Suprapubic skin (tissue), 4 donors: ENCODE measurements around the gene OSGEP.

Source experiments
- EP300 ChIP-seq: sonication (generic); formaldehyde crosslinking; IDR thresholded peaks from one replicate; pipeline ENCODE4 v1.6.1; 2017; ENCODE audit warnings: antibody characterized with exemption
- POLR2AphosphoS5 ChIP-seq, 3 donors: sonication (generic); formaldehyde crosslinking; IDR thresholded peaks; one replicate each; pipeline ENCODE4 v1.6.1; 2017; ENCODE audit warnings: antibody characterized with exemption in 3 of 3
- TF ChIP-seq, protein P1 (sequence below), 2 donors: fragments of 200-600 bp in 1 of 2; fragments of 450-650 bp in 1 of 2; sonication (generic) in 1 of 2; IDR thresholded peaks; one replicate each; pipeline ENCODE4 v1.5.1; 2016 to 2019; ENCODE audit warnings: antibody characterized with exemption in 2 of 2, mild to moderate bottlenecking in 1 of 2, moderate library complexity in 1 of 2

DNA sequence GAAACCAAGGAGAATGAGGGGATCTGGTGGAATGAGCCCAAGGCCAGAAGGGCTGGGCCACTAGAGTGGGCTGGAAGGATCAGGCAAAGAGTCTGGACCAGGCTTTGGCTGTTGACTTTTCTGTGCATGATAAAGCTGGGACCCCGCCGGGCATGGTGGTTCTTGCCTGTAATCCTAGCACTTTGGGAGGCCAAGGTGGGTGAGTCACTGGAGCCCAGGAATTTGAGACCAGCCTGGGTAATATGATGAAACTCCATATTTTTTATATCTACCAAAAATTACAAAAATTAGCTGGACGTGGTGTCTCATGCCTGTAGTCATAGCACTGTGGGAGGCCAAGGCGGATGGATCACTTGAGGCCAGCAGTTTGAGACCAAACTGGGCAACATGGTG is 18.3 kb downstream of the OSGEP start:
- TF ChIP-seq, protein P1, sequence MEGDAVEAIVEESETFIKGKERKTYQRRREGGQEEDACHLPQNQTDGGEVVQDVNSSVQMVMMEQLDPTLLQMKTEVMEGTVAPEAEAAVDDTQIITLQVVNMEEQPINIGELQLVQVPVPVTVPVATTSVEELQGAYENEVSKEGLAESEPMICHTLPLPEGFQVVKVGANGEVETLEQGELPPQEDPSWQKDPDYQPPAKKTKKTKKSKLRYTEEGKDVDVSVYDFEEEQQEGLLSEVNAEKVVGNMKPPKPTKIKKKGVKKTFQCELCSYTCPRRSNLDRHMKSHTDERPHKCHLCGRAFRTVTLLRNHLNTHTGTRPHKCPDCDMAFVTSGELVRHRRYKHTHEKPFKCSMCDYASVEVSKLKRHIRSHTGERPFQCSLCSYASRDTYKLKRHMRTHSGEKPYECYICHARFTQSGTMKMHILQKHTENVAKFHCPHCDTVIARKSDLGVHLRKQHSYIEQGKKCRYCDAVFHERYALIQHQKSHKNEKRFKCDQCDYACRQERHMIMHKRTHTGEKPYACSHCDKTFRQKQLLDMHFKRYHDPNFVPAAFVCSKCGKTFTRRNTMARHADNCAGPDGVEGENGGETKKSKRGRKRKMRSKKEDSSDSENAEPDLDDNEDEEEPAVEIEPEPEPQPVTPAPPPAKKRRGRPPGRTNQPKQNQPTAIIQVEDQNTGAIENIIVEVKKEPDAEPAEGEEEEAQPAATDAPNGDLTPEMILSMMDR (IDR thresholded peaks at IDR 0.05), result no peak
- TF ChIP-seq POLR2AphosphoS5 (IDR thresholded peaks at IDR 0.05), result no peak
- TF ChIP-seq EP300, result no peak
